Measurements from ENCODE around the gene PLA2G4A.

Gene PLA2G4A

DNA sequence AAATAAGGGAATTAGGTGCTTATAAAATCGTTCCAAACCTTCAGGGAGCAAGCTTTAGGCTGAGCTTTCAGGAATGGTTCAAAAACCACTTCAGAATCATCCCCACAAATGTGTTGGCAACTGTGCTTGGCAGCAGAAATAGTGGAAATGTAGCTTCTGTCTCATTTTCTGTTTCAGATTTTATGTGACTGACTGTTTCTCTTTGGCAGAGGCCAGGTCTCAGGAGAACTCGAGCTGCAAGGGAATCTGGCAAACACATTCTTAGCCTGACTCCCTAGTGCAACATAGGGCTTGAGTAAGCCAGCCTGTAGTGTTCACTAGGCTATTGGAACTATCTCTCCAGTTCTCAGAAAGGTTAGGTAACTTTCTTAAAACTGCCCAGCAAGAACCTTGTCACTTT lies 128.6 kb downstream of the PLA2G4A start:
- no peak for TF ChIP-seq CTCF (IDR thresholded peaks at IDR 0.05; ENCODE audit: low read depth, low read length)
- no peak overlapping the region for H3K4me3 ChIP-seq (ENCODE audit: low read depth, low read length)

GRCh38 chr1:186958520-186958919 lies 129.8 kb downstream of the PLA2G4A start:
- no peak for TF ChIP-seq CTCF (IDR thresholded peaks at IDR 0.05; ENCODE audit: low read depth, low read length)
- H3K4me3 ChIP-seq (ENCODE audit: low read depth, low read length): no peak overlapping the region

- no peak for TF ChIP-seq CTCF (IDR thresholded peaks at IDR 0.05; ENCODE audit: low read depth, low read length)
- H3K4me3 ChIP-seq (ENCODE audit: low read depth, low read length): no peak overlapping the region
Observed at GRCh38 chr1:186960861-186961260, 132.1 kb downstream of the PLA2G4A start.

- no peak for TF ChIP-seq CTCF (IDR thresholded peaks at IDR 0.05; ENCODE audit: low read depth, low read length)
- no peak overlapping the region for H3K4me3 ChIP-seq (ENCODE audit: low read depth, low read length)
Observed at GRCh38 chr1:186965847-186966246, 137.1 kb downstream of the PLA2G4A start.

GRCh38 chr1:186966456-186966855 lies 137.7 kb downstream of the PLA2G4A start:
- no peak overlapping the region for H3K4me3 ChIP-seq (ENCODE audit: low read depth, low read length)
- TF ChIP-seq CTCF (IDR thresholded peaks at IDR 0.05; ENCODE audit: low read depth, low read length): no peak

- TF ChIP-seq CTCF (IDR thresholded peaks at IDR 0.05; ENCODE audit: low read depth, low read length): no peak
- no peak overlapping the region for H3K4me3 ChIP-seq (ENCODE audit: low read depth, low read length)
Observed at GRCh38 chr1:186967656-186968394, 139.1 kb downstream of the PLA2G4A start.

GRCh38 chr1:186974774-186975181 lies 146.0 kb downstream of the PLA2G4A start:
- TF ChIP-seq CTCF (IDR thresholded peaks at IDR 0.05; ENCODE audit: low read depth, low read length): no peak
- peak overlapping the region; percentile 25; the same call in 1 of the 2 replicates for H3K4me3 ChIP-seq (ENCODE audit: low read depth, low read length)

Data from WI38 (cell line).